OCI-LY7 (cell line): ENCODE data around the gene S100A6. TPM values are rescaled to one million over a fixed set of nuclear protein-coding genes. Genes with fewer than 3 reads are reported as not detected.
"Not testable (repeated sequence)": the region's sequence is repeated elsewhere in the genome, so short reads cannot be mapped to it uniquely, and the experiment has no call there.

Source experiments
- BruUV-seq: library from RNA; stranded (reverse); fragments of 400-500 nt; replicated peaks from 2 replicates; lab custom pipeline; 2021; lab: Mats Ljungman, UMichigan
- CTCF ChIA-PET: fragments of 300-600 bp; sonication (Branson Sonifier 250); formaldehyde crosslinking; loops from one replicate; lab custom pipeline; 2022; ENCODE audit warnings: antibody characterized with exemption; ENCODE audit not compliant: unreplicated experiment; lab: Charles Lee
- POLR2A ChIA-PET: fragments of 300-600 bp; sonication (Branson Sonifier 250); formaldehyde crosslinking; loops from one replicate; lab custom pipeline; 2022; ENCODE audit warnings: antibody characterized with exemption; lab: Charles Lee
- DNase-seq: peaks from one replicate; pipeline ENCODE4 v3.0.0-alpha.2; 2015; ENCODE audit warnings: low spot score
- H2AFZ ChIP-seq: fragments of 200-600 bp; sonication (generic), shearing (Covaris generic); 2 replicates; pipeline ENCODE4 v1.6.1; 2014; ENCODE audit warnings: mild to moderate bottlenecking, antibody characterized with exemption, low read length, moderate library complexity
- H3K27ac ChIP-seq: fragments of 200-600 bp; sonication (generic); 2 replicates; pipeline ENCODE4 v1.5.1; 2014; ENCODE audit warnings: mixed run types, low read depth, mild to moderate bottlenecking, moderate library complexity, low read length, inconsistent platforms; ENCODE audit not compliant: poor library complexity, severe bottlenecking
- H3K36me3 ChIP-seq: fragments of 200-600 bp; sonication (generic); 2 replicates; pipeline ENCODE4 v1.6.1; 2014; ENCODE audit warnings: mild to moderate bottlenecking, antibody characterized with exemption, low read length, moderate library complexity, mixed read lengths; ENCODE audit not compliant: insufficient read depth
- H3K4me1 ChIP-seq: fragments of 200-600 bp; sonication (generic); 2 replicates; pipeline ENCODE4 v1.5.1; 2014; ENCODE audit warnings: mild to moderate bottlenecking, low read length; ENCODE audit not compliant: insufficient read depth, poor library complexity, severe bottlenecking
- H3K4me2 ChIP-seq: fragments of 200-600 bp; sonication (generic); 2 replicates; pipeline ENCODE4 v1.6.1; 2014; ENCODE audit warnings: mild to moderate bottlenecking, low read length
- H3K4me3 ChIP-seq: fragments of 200-600 bp; sonication (generic); 2 replicates; pipeline ENCODE4 v1.5.1; 2014; ENCODE audit warnings: mild to moderate bottlenecking, low read depth, low read length; ENCODE audit not compliant: poor library complexity, severe bottlenecking
- H3K79me2 ChIP-seq: fragments of 200-600 bp; sonication (generic); 2 replicates; pipeline ENCODE4 v1.6.1; 2016; ENCODE audit warnings: low read depth, mild to moderate bottlenecking, low read length, moderate library complexity, mixed read lengths; ENCODE audit not compliant: insufficient read depth
- H3K9me2 ChIP-seq: fragments of 200-600 bp; sonication (generic); 2 replicates; pipeline ENCODE4 v1.6.1; 2016; ENCODE audit warnings: mild to moderate bottlenecking, low read length, mixed read lengths; ENCODE audit not compliant: insufficient read depth
- H3K9me3 ChIP-seq: fragments of 200-600 bp; sonication (generic); 2 replicates; pipeline ENCODE4 v1.6.1; 2014; ENCODE audit warnings: mild to moderate bottlenecking, mixed run types, low read length, mixed read lengths
- H4K20me1 ChIP-seq: fragments of 200-600 bp; sonication (generic); 2 replicates; pipeline ENCODE4 v1.6.1; 2014; ENCODE audit warnings: mild to moderate bottlenecking, antibody characterized with exemption, low read length, moderate library complexity, mixed read lengths; ENCODE audit not compliant: insufficient read depth
- CTCF ChIP-seq: fragments of 200-600 bp; sonication (generic); conservative IDR thresholded peaks from 2 replicates; pipeline ENCODE4 v1.5.1; 2014; ENCODE audit warnings: mild to moderate bottlenecking, antibody characterized with exemption, low read length, moderate library complexity, mixed read lengths
- EZH2phosphoT487 ChIP-seq: fragments of 200-600 bp; sonication (generic); IDR thresholded peaks from 2 replicates; pipeline ENCODE4 v1.6.1; 2018; ENCODE audit warnings: low read depth, borderline replicate concordance, mild to moderate bottlenecking, mixed run types, antibody characterized with exemption, low read length, moderate library complexity, mixed read lengths
- intact Hi-C: fragments of 100-400 bp; cut with micrococcal nuclease; formaldehyde crosslinking; loops from one replicate; pipeline ENCODE4 v1.10.0; 2022; ENCODE audit not compliant: unreplicated experiment
- total RNA-seq, 2 experiments: library from RNA; depleted of rRNA in 1 of 2; stranded (reverse); fragments of >200 nt in 1 of 2; shearing (Covaris generic) in 1 of 2; gene quantifications; 2 replicates each; pipeline ENCODE4 v1.2.3, GENCODE V29; 2014 to 2022

Gene S100A6
- total RNA-seq, 2 experiments from 2014 or later = not detected

- no TSS peak for BruUV-seq
- H3K36me3 ChIP-seq = no peaks in the 10 kb centered on the region
- no peaks in the 10 kb centered on the region for H4K20me1 ChIP-seq
- H3K4me3 ChIP-seq = no peak overlapping the region
- no peaks in the 10 kb centered on the region for H3K79me2 ChIP-seq
- POLR2A ChIA-PET = interaction anchor here (0.7 to 2.1 kb wide), 5 partner anchors 13 to 44 kb away, joined by 3 to 6 read pairs (median 4); no protein-coding TSS in a partner anchor
- H3K9me2 ChIP-seq = no peaks in the 10 kb centered on the region
- TF ChIP-seq CTCF (no peak), EZH2phosphoT487 (no peak)
- H2AFZ ChIP-seq = no peak overlapping the region
- H3K27ac ChIP-seq = no peak overlapping the region
- DNase-seq = no peak
- intact Hi-C loops = no loop called here
- H3K4me1 ChIP-seq = peaks cover 3% of the 10 kb centered on the region
- H3K4me2 ChIP-seq = no peak overlapping the region
- CTCF ChIA-PET = interaction anchor here (0.5 kb wide), 1 partner anchor 39 kb away, joined by 3 read pairs; no protein-coding TSS in a partner anchor
- H3K9me3 ChIP-seq = no peaks in the 10 kb centered on the region
These were observed 41.8 kb upstream of the S100A6 start for GRCh38 chr1:153577624-153578051.

GRCh38 chr1:153577138-153577537 is 41.3 kb upstream of the S100A6 start:
- Histone ChIP-seq H2AFZ (no peak overlapping the region), H3K4me1 (peaks cover 8% of the 10 kb centered on the region), H3K9me2 (no peaks in the 10 kb centered on the region), H3K4me2 (no peak overlapping the region), H4K20me1 (no peaks in the 10 kb centered on the region), H3K4me3 (no peak overlapping the region), H3K9me3 (no peaks in the 10 kb centered on the region), H3K27ac (no peak overlapping the region), H3K79me2 (no peaks in the 10 kb centered on the region), H3K36me3 (no peaks in the 10 kb centered on the region)
- no peak for DNase-seq
- intact Hi-C loops = no loop called here
- ChIA-PET POLR2A (interaction anchor here (1.2 to 2.1 kb wide), 3 partner anchors 16 to 27 kb away, joined by 3 to 6 read pairs (median 4); no protein-coding TSS in a partner anchor), CTCF (no interaction called here)
- no peak for TF ChIP-seq CTCF
- TF ChIP-seq EZH2phosphoT487 = no peak
- BruUV-seq = no TSS peak

- H3K4me2 ChIP-seq, DNase-seq, intact Hi-C loops, H3K27ac ChIP-seq, CTCF ChIA-PET, H3K36me3 ChIP-seq, H3K9me3 ChIP-seq, H4K20me1 ChIP-seq, H3K79me2 ChIP-seq, POLR2A ChIA-PET, H3K4me3 ChIP-seq, H3K9me2 ChIP-seq, H2AFZ ChIP-seq, BruUV-seq: not testable (repeated sequence)
- peaks cover 13% of the 10 kb centered on the region for H3K4me1 ChIP-seq
These were observed 39.7 kb upstream of the S100A6 start for GRCh38 chr1:153575497-153575896.

- H3K9me3 ChIP-seq, BruUV-seq, DNase-seq, H3K36me3 ChIP-seq, CTCF ChIA-PET, H3K9me2 ChIP-seq, POLR2A ChIA-PET, H4K20me1 ChIP-seq, H2AFZ ChIP-seq, H3K79me2 ChIP-seq, H3K27ac ChIP-seq, intact Hi-C loops, H3K4me3 ChIP-seq, H3K4me2 ChIP-seq: not testable (repeated sequence)
- peaks cover 13% of the 10 kb centered on the region for H3K4me1 ChIP-seq
These were observed 39.3 kb upstream of the S100A6 start for GRCh38 chr1:153575081-153575491.
